SJSA1 (cell line): Measurements from ENCODE around the gene ENOX1. TPM values are rescaled to one million over a fixed set of nuclear protein-coding genes. Genes with fewer than 3 reads are reported as not detected.

ENCODE experiments used
- total RNA-seq: library from RNA; depleted of rRNA; stranded (reverse); fragments of >200 nt; shearing (Covaris generic); gene quantifications from 2 replicates; pipeline ENCODE4 v1.2.3, GENCODE V29; 2014; rRNA removed

The ENOX1 gene
- total RNA-seq, 1 experiment from 2014 or later, result 1.3 TPM

Other genes starting within 250 kb of the ENOX1 start
- 4.6 and 7.4 TPM in 2 replicates for gene CCDC122, start 92.8 kb upstream of the ENOX1 start, total RNA-seq
- gene LACC1, start 92.9 kb upstream of the ENOX1 start, total RNA-seq, result 3.4 and 8.5 TPM in 2 replicates